H1 (cell line): ENCODE measurements around the gene WNT9A.

Experiments used
- EZH2 ChIP-seq: fragments of 200-600 bp; sonication (generic); IDR thresholded peaks from 2 replicates; pipeline ENCODE4 v1.7.1; 2012; ENCODE audit warnings: low read depth, mild to moderate bottlenecking, moderate library complexity, low read length, inconsistent platforms; ENCODE audit not compliant: severe bottlenecking
- GTF2F1 ChIP-seq: IDR thresholded peaks from 2 replicates; pipeline ENCODE4 v1.6.1; 2012; ENCODE audit warnings: low read depth, low read length, improper control_type of control experiment, borderline replicate concordance
- POLR2A ChIP-seq, 2 experiments: IDR thresholded peaks; 1 replicate in 1 of 2; 2 replicates in 1 of 2; pipeline ENCODE4 v1.6.1; 2011; ENCODE audit warnings: low read depth in 2 of 2, low read length in 2 of 2, mild to moderate bottlenecking in 2 of 2; ENCODE audit errors: control extremely low read depth in 1 of 2
- RFX5 ChIP-seq: IDR thresholded peaks from 2 replicates; pipeline ENCODE4 v1.6.1; 2011; ENCODE audit warnings: low read depth, low read length, improper control_type of control experiment, borderline replicate concordance
- RXRA ChIP-seq: IDR thresholded peaks from 2 replicates; pipeline ENCODE4 v1.6.1; 2011; ENCODE audit warnings: low read depth, mild to moderate bottlenecking, low read length, moderate library complexity; ENCODE audit not compliant: insufficient read depth
- SP1 ChIP-seq: IDR thresholded peaks from 2 replicates; pipeline ENCODE4 v1.6.1; 2011; ENCODE audit warnings: low read depth, low read length
- TF ChIP-seq, protein P1 (sequence below), 3 experiments: IDR thresholded peaks; 1 replicate in 2 of 3; 2 replicates in 1 of 3; pipeline versions ENCODE4 v1.5.1 to v1.6.1; 2011; ENCODE audit warnings: low read length in 3 of 3, mild to moderate bottlenecking in 3 of 3, inconsistent platforms in 2 of 3, low read depth in 1 of 3, moderate library complexity in 1 of 3; ENCODE audit not compliant: insufficient read depth in 1 of 3; ENCODE audit errors: control extremely low read depth in 1 of 3
- TF ChIP-seq, protein P2 (sequence below): IDR thresholded peaks from 2 replicates; pipeline ENCODE4 v1.6.1; 2012; ENCODE audit warnings: inconsistent platforms

- no peak for TF ChIP-seq EZH2
- TF ChIP-seq RXRA = no peak
- no peak for TF ChIP-seq RFX5
- TF ChIP-seq, protein P1, sequence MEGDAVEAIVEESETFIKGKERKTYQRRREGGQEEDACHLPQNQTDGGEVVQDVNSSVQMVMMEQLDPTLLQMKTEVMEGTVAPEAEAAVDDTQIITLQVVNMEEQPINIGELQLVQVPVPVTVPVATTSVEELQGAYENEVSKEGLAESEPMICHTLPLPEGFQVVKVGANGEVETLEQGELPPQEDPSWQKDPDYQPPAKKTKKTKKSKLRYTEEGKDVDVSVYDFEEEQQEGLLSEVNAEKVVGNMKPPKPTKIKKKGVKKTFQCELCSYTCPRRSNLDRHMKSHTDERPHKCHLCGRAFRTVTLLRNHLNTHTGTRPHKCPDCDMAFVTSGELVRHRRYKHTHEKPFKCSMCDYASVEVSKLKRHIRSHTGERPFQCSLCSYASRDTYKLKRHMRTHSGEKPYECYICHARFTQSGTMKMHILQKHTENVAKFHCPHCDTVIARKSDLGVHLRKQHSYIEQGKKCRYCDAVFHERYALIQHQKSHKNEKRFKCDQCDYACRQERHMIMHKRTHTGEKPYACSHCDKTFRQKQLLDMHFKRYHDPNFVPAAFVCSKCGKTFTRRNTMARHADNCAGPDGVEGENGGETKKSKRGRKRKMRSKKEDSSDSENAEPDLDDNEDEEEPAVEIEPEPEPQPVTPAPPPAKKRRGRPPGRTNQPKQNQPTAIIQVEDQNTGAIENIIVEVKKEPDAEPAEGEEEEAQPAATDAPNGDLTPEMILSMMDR (IDR thresholded peaks at IDR 0.05; ENCODE audit: control extremely low read depth in 1 of 3, insufficient read depth in 1 of 3, low read depth in 1 of 3, low read length in 3 of 3) = no peak
- TF ChIP-seq, protein P2, sequence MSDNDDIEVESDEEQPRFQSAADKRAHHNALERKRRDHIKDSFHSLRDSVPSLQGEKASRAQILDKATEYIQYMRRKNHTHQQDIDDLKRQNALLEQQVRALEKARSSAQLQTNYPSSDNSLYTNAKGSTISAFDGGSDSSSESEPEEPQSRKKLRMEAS = no peak
- no peak for TF ChIP-seq POLR2A (IDR thresholded peaks at IDR 0.05; ENCODE audit: control extremely low read depth in 1 of 2, low read depth in 2 of 2, low read length in 2 of 2)
- no peak for TF ChIP-seq GTF2F1
- TF ChIP-seq SP1 = no peak
Measured at GRCh38 chr1:227883073-227883520, 64.6 kb downstream of the WNT9A start.
